RKO (cell line): Measurements from ENCODE around the gene POLH.
"Not testable (repeated sequence)": the region's sequence is repeated elsewhere in the genome, so short reads cannot be mapped to it uniquely, and the experiment has no call there.

Source experiments
- DNase-seq: peaks from one replicate; pipeline ENCODE4 v3.0.0-alpha.2; 2016; ENCODE audit warnings: low spot score

Gene POLH

DNA sequence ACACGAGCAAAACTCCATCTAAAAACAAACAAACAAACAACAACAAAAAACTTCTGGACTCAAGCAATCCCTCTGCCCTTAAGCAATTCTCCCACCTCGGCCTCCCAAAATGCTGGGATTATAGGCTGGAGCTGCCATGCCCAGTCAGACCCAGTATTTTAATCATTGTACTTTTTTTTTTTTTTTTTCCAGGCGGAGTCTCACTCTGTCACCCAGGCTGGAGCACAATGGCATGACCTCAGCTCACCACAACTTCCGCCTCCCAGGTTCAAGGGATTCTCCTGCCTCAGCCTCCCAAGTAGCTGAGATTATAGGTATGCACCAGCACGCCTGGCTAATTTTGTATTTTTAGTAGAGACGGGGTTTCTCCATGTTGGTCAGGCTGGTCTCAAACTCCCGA is 57.0 kb downstream of the POLH start:
- not testable (repeated sequence) for DNase-seq

DNA sequence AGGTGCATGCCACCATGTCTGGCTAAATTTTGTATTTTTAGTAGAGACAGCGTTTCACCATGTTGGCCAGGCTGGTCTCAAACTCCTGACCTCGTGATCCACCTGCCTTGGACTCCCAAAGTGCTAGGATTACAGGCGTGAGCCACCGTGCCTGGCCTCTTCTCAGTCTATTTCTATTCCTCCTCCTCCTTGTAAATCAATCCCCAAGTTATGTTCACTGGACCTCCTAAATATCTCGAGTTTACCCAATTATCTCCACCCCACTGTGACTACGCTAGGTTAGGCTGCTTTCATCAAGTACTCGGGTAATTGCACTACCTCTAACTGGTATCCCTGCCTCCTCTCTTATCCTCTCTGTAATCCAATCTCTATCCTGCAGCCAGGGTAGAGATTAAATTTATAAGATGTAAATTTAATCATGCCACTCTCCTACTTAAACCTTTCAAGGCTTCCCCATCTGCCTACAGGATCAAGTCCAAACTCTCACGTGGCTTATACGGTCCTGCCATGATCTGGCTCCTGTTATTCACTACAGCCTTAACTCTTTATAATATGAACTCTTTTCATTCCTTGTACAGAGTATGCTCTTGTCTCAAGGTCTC is 58.8 kb downstream of the POLH start:
- no peak for DNase-seq

DNA sequence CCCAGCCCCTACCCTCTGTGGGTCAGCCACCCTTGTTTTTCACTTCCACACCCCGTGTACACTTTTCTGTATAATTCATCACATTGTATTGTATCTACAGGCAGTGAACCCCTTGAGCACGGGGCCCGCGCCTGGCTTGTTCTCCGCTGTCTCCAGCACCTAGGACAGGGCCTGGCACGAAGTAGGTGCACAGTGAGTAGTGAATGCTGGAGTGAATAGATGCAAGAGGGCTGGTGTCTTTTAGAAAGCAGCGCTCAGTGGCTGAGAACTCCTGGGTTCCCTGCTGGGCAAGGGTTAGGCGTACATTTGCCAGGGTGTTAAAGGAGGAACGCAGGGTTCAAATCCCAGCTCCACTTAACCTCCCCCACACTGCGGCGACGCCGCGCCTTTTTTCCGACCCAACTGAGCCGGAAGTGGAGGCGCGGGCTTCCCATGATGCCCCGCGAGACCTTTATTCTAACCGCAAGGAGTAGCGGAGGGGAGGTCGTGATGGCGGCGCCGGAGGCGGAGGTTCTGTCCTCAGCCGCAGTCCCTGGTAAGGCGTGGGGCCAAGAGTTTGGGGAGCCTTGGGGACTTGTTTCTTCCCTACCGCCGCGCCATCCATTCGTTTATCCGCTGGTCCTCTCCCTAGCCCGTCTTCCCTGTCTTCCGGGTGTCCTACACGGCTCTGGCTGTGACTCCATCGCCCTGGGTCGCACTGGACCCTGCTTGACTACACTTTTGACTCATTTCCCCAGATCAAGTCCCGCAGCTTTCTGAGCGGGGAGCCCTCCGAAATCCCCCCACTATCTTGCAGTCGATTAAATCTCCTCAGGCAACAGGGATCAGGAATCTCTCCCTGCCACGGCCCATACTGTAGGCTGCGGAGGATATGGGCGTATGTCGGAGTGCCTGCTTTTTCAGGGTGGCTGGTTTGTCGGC is 59.7 kb downstream of the POLH start, which contains the start of gene MAD2L1BP:
MAD2L1BP (plus strand) TSS at position 454 of the 921 bp plus-strand sequence; CDS start at position 490, 36 bp downstream.
- peak; percentile 85 for DNase-seq

DNA sequence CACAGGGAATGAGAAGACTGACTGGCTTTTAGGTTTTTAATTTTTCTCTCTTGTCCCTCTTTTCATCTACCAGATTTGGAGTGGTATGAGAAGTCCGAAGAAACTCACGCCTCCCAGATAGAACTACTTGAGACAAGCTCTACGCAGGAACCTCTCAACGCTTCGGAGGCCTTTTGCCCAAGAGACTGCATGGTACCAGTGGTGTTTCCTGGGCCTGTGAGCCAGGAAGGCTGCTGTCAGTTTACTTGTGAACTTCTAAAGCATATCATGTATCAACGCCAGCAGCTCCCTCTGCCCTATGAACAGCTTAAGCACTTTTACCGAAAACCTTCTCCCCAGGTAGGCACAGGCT is 60.3 kb downstream of the POLH start:
- DNase-seq: peak; percentile 46

DNA sequence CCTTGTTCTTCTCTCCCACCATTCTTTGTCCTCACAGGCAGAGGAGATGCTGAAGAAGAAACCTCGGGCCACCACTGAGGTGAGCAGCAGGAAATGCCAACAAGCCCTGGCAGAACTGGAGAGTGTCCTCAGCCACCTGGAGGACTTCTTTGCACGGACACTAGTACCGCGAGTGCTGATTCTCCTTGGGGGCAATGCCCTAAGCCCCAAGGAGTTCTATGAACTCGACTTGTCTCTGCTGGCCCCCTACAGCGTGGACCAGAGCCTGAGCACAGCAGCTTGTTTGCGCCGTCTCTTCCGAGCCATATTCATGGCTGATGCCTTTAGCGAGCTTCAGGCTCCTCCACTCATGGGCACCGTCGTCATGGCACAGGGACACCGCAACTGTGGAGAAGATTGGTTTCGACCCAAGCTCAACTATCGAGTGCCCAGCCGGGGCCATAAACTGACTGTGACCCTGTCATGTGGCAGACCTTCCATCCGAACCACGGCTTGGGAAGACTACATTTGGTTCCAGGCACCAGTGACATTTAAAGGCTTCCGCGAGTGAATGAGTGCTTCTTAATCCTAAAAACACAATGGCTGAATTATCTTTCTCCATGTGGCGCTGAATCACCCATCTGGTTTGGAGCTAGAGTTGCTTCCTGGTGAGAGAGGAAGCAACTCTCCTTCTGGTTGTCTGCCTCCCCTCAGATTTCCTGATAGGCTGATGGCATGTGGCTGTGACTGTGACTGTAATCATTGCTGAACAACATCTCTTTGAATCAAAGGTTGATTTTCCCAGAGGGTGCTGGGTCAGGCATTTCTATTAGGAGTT is 64.2 kb downstream of the POLH start:
- peak; percentile 28 for DNase-seq

DNA sequence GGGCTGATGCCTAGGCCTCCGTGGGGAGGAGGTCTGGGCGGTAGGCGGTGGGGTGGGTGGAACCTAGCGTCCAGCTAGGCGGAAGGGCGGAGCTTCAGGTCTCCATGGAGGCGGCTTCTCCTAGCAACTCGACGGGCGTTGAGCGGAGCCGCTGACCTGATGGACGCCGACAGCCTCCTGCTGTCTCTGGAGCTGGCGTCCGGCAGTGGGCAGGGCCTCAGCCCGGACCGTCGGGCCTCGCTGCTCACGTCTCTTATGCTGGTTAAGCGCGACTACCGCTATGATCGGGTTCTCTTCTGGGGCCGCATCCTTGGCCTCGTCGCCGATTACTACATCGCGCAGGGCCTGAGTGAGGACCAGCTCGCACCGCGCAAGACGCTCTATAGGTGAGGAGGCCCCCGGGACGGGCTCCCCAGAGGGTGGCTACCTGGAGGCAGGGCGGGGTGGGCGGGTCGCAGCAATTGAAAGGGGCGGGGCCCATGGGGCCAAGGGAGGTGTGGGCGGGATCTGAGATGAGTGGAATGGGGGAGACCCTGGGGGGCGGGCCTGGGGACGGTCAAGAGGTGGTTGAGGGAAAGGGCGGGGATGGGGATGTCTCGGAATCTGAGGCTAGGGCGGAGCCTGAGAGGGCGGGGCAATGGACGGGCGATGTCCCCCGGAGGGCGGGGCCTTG is 69.1 kb downstream of the POLH start, which contains the start of gene RSPH9:
RSPH9 (plus strand) TSS at position 97 of the 673 bp plus-strand sequence; CDS start at position 160, 63 bp downstream.
- DNase-seq: no peak

DNA sequence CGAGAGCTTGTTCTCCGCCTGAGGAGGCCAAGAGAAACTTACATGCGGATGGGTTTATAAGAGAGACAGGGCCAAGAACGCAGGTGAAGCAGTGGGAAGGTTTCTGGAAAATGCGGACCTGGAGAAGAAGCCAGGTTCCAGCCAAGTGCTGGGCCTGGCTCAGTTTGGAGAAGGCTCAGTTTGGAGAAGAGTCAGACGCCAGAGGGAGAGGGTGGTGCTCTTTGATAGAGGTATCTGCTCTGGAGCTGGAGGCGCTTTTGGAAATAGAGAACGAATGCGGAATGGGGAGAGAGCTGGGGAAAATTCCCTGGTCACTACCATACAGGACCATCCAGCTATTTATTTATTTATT is 69.6 kb downstream of the POLH start:
- no peak for DNase-seq

DNA sequence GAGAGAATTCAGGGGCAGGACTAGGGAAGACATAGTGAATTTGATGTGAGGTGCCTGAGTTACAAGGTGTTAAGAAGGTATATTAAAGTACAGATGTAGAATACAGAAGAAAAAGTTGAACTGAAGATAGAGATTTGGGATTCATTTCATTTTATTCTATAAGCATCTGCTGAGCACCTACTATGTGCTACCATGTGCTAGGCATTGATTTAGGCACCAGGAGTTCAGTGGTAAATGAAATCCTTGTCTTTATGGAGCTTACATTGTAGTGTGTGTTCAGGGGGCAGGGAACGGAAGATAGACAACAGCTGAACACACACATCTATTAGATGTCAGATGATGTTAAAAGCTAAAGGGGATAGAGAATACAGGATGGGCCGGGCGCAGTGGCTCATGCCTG is 71.6 kb downstream of the POLH start:
- DNase-seq: no peak

DNA sequence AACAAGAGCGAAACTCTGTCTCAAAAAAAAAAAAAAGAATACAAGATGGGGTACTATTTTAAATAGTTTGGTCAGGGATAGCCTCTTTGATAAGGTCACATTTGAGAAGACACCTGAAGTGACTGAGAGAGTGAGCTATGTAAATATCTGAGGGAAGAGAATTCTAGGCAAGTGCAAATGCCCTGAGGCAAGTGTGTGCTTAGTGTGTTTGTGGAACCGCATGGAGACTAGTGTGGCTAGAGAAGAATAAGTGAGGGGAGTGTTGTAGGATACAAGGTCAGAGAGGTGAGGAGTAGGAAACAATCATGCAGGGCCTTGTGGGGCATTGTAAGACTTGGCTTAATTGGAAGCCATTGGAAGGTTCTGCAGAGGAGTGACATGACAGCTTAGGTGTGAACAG is 72.3 kb downstream of the POLH start:
- DNase-seq: no peak

DNA sequence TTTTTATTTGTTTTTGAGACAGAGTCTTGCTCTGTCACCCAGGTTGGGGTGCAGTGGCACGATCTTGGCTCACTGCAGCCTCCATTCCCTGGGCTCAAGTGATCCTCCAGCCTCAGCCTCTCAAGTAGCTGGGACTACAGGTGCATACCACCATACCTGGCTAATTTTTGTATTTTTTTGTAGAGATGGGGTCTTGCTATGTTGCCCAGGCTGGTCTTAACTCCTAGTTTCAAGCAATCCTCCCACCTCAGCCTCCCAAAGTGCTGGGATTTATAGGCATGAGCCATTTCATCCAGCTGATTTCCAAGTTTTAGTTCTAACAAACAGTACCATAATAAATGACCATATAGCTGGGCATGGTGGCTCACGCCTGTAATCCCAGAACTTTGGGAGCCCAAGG is 76.8 kb downstream of the POLH start:
- not testable (repeated sequence) for DNase-seq

DNA sequence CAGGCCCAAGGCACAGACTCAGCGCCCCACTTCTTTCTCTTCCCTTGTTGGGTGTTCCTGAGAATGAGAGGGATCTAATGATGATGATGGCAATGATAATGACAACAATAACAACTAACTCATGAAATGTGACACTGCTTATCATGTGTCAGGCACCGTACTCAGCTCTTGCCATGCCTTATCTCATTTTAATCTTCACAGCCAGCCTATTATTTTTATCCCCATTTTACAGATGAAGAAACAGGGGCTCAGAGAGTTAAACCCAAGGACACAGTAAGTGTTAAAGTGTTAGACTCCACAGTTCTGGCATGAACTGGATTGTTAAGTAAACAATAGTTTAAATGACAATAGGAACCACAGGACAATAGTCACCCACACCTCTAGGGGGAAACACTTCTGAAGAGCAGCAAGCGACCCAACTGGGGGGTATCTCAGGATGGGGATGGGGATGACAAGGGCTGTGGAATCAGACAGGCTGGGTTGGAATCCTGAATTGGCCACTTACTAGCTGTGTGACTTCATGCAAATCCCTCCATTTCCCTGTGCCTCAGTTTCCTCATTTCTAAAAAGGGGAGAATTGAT is 81.3 kb downstream of the POLH start:
- no peak for DNase-seq

DNA sequence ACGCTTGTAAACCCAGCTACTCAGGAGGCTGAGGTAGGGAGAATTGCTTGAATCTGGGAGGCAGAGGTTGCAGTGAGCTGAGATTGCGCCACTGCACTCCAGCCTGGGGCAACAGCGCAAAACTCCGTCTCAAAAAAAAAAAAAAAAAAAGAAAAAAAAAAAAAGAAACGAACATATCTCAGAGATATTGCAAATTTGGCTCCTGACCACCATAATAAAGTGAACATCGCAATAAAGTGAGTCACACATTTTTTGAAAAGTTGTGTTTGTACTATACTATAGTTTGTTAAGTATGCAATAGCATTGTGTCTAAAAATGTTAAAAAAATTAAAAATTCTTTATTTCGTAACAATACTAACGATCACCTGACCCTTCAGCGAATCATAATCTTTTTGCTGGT is 82.2 kb downstream of the POLH start:
- no peak for DNase-seq

DNA sequence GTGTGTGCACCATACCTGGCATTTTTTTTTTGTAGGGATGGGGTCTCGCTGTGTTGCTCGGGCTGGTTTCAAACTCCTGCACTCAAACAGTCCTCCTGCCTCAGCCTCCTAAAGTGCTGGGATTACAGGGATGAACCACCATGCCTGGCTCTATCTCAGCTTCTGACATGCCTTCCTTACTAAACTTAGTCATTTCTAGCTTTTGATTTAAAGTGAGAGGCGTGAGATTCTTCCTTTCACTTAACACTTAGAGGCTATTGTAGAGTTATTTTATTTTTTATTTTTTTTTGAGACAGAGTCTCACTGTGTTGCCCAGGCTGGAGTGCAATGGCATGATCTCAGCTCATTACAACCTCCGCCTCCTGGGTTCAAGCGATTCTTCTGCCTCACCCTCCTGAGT is 87.0 kb downstream of the POLH start:
- DNase-seq: not testable (repeated sequence)
